GM12865 (cell line): Measurements from ENCODE around the gene FAM81A.

Experiments used
- DNase-seq: peaks from one replicate; pipeline ENCODE4 v3.0.0; 2010; ENCODE audit warnings: low read depth
- H3K4me3 ChIP-seq: 2 replicates; pipeline ENCODE4 v1.5.1; 2011; ENCODE audit warnings: mild to moderate bottlenecking, low read depth, low read length, control low read depth
- CTCF ChIP-seq: IDR thresholded peaks from 2 replicates; pipeline ENCODE4 v1.5.1; 2011; ENCODE audit warnings: low read length, control low read depth, low read depth, inconsistent platforms; ENCODE audit not compliant: insufficient read depth; ENCODE audit errors: missing control alignments

FAM81A gene

GRCh38 chr15:59437817-59438624 lies at the start of gene FAM81A:
Gene FAM81A, plus strand, starts transcription at chr15:59438186. Its CDS starts 20,441 bp downstream, at chr15:59458627.
- peak within 1 kb of the TSS; percentile 90 for H3K4me3 ChIP-seq
- no peak for TF ChIP-seq CTCF
- peak; percentile 82 for DNase-seq

- no peak overlapping the region for H3K4me3 ChIP-seq
- no peak for TF ChIP-seq CTCF
These were observed 49.3 kb upstream of the FAM81A start for GRCh38 chr15:59388670-59389069.

GRCh38 chr15:59392299-59392698 lies 45.7 kb upstream of the FAM81A start:
- no peak overlapping the region for H3K4me3 ChIP-seq
- no peak for DNase-seq
- no peak for TF ChIP-seq CTCF

More at GRCh38 chr15:59388670-59389069, 49.3 kb upstream of the FAM81A start:
- DNase-seq = peak; percentile 11

- no peak for TF ChIP-seq CTCF
- no peak overlapping the region for H3K4me3 ChIP-seq
- DNase-seq = no peak
These were observed 43.8 kb upstream of the FAM81A start for GRCh38 chr15:59394166-59394661.

GRCh38 chr15:59396211-59396610 lies 41.8 kb upstream of the FAM81A start:
- no peak for TF ChIP-seq CTCF
- H3K4me3 ChIP-seq = no peak overlapping the region
- DNase-seq = no peak

- H3K4me3 ChIP-seq = no peak overlapping the region
- DNase-seq = no peak
- no peak for TF ChIP-seq CTCF
These were observed 41.3 kb upstream of the FAM81A start for GRCh38 chr15:59396679-59397078.
